IMR-90 (cell line): ENCODE results near the gene POLRMT. TPM values are rescaled to one million over a fixed set of nuclear protein-coding genes. Genes with fewer than 3 reads are reported as not detected.

Source experiments
- ATAC-seq: fragments of 200-7000 bp; cut with Tn5 transposase; 2 replicates; pipeline ENCODE4 v1.9.1; 2020; ENCODE audit warnings: low read depth, mild to moderate bottlenecking, moderate library complexity
- BruUV-seq: library from RNA; stranded (reverse); fragments of 400-500 nt; replicated peaks from 2 replicates; lab custom pipeline; 2021; lab: Mats Ljungman, UMichigan
- CTCF ChIA-PET: fragments of 300-600 bp; formaldehyde crosslinking; extraction: SDS; loops from one replicate; lab custom pipeline; 2021; ENCODE audit warnings: antibody characterized with exemption; lab: Yijun Ruan, JAX
- POLR2A ChIA-PET: fragments of 300-600 bp; sonication (Branson Sonifier 250); formaldehyde crosslinking; loops from one replicate; lab custom pipeline; 2022; ENCODE audit warnings: antibody characterized with exemption; ENCODE audit not compliant: unreplicated experiment; lab: Charles Lee
- DNase-seq: peaks from one replicate; pipeline ENCODE4 v3.0.0; 2013
- H2AFZ ChIP-seq: replicated peaks from 2 replicates; pipeline ENCODE3; 2013; ENCODE audit warnings: low read length, mild to moderate bottlenecking; ENCODE audit not compliant: poor library complexity
- H2AK5ac ChIP-seq: 2 replicates; pipeline ENCODE4 v1.6.1; 2013; ENCODE audit warnings: low read depth, low read length, inconsistent platforms
- H2AK9ac ChIP-seq: replicated peaks from 2 replicates; pipeline ENCODE3; 2013; ENCODE audit warnings: mild to moderate bottlenecking, low read depth, low read length, moderate library complexity; ENCODE audit not compliant: poor library complexity
- H2BK120ac ChIP-seq: 2 replicates; pipeline ENCODE4 v1.6.1; 2013; ENCODE audit warnings: low read depth, low read length, inconsistent platforms
- H2BK15ac ChIP-seq: 3 replicates; pipeline ENCODE4 v1.6.1; 2013; ENCODE audit warnings: low read depth, low read length, inconsistent platforms
- H2BK20ac ChIP-seq: 2 replicates; pipeline ENCODE4 v1.6.1; 2013; ENCODE audit warnings: low read depth, mild to moderate bottlenecking, inconsistent platforms, low read length, moderate library complexity
- H2BK5ac ChIP-seq: 2 replicates; pipeline ENCODE4 v1.6.1; 2013; ENCODE audit warnings: mild to moderate bottlenecking, low read depth, low read length, inconsistent platforms; ENCODE audit not compliant: poor library complexity, severe bottlenecking
- H3K14ac ChIP-seq: replicated peaks from 2 replicates; pipeline ENCODE4 v1.6.1; 2013; ENCODE audit warnings: low read depth, low read length, inconsistent platforms
- H3K18ac ChIP-seq: 2 replicates; pipeline ENCODE4 v1.6.1; 2013; ENCODE audit warnings: low read depth, low read length, control low read depth
- H3K23ac ChIP-seq: 2 replicates; pipeline ENCODE4 v1.6.1; 2013; ENCODE audit warnings: low read depth, low read length, inconsistent platforms
- H3K27ac ChIP-seq: 2 replicates; pipeline ENCODE4 v1.5.1; 2013; ENCODE audit warnings: mild to moderate bottlenecking, control low read depth, low read length; ENCODE audit not compliant: insufficient read depth
- H3K27me3 ChIP-seq: 2 replicates; pipeline ENCODE4 v1.6.1; 2013; ENCODE audit warnings: low read length; ENCODE audit not compliant: control insufficient read depth, insufficient read depth
- H3K36me3 ChIP-seq: 2 replicates; pipeline ENCODE4 v1.6.1; 2013; ENCODE audit warnings: low read length, mixed read lengths; ENCODE audit not compliant: control insufficient read depth, insufficient read depth
- H3K4ac ChIP-seq: 2 replicates; pipeline ENCODE4 v1.6.1; 2013; ENCODE audit warnings: low read depth, low read length, inconsistent platforms
- H3K4me1 ChIP-seq: 2 replicates; pipeline ENCODE4 v1.6.1; 2013; ENCODE audit warnings: low read length, mixed read lengths; ENCODE audit not compliant: control insufficient read depth, insufficient read depth
- H3K4me2 ChIP-seq: 2 replicates; pipeline ENCODE4 v1.6.1; 2013; ENCODE audit warnings: low read depth, mild to moderate bottlenecking, control low read depth, low read length, moderate library complexity
- H3K4me3 ChIP-seq: 2 replicates; pipeline ENCODE4 v1.5.1; 2013; ENCODE audit warnings: low read depth, mild to moderate bottlenecking, control low read depth, low read length, moderate library complexity; ENCODE audit not compliant: insufficient read depth
- H3K56ac ChIP-seq: 2 replicates; pipeline ENCODE4 v1.6.1; 2013; ENCODE audit warnings: low read length, inconsistent platforms; ENCODE audit not compliant: insufficient read depth; ENCODE audit errors: extremely low read depth
- H3K79me1 ChIP-seq, 2 experiments: 2 replicates each; pipeline ENCODE4 v1.6.1; 2013; ENCODE audit warnings: low read length in 2 of 2, inconsistent platforms in 1 of 2, low read depth in 1 of 2
- H3K9ac ChIP-seq: 2 replicates; pipeline ENCODE4 v1.6.1; 2013; ENCODE audit warnings: low read depth, low read length, control low read depth
- H3K9me1 ChIP-seq: 2 replicates; pipeline ENCODE4 v1.6.1; 2013; ENCODE audit warnings: low read length, inconsistent platforms; ENCODE audit not compliant: insufficient read depth
- H3K9me3 ChIP-seq: 2 replicates; pipeline ENCODE4 v1.6.1; 2013; ENCODE audit warnings: low read length; ENCODE audit not compliant: control insufficient read depth, insufficient read depth
- H4K20me1 ChIP-seq: 2 replicates; pipeline ENCODE4 v1.6.1; 2013; ENCODE audit warnings: low read length, inconsistent platforms; ENCODE audit not compliant: insufficient read depth
- H4K5ac ChIP-seq: 2 replicates; pipeline ENCODE4 v1.6.1; 2013; ENCODE audit warnings: mild to moderate bottlenecking, low read depth, low read length, control low read depth
- H4K8ac ChIP-seq, 2 experiments: 2 replicates each; pipeline ENCODE4 v1.6.1; 2013; ENCODE audit warnings: low read depth in 2 of 2, low read length in 2 of 2, control low read depth in 1 of 2, inconsistent platforms in 1 of 2
- H4K91ac ChIP-seq: 2 replicates; pipeline ENCODE4 v1.6.1; 2013; ENCODE audit warnings: low read depth, low read length, inconsistent platforms; ENCODE audit not compliant: insufficient read depth
- BHLHE40 ChIP-seq: fragments of 150-350 bp; IDR thresholded peaks from 2 replicates; pipeline ENCODE4 v1.6.1; 2016; ENCODE audit warnings: mild to moderate bottlenecking, low read depth, low read length
- FOS ChIP-seq: fragments of 150-350 bp; IDR thresholded peaks from 2 replicates; pipeline ENCODE4 v1.6.1; 2016; ENCODE audit warnings: low read depth, low read length
- MAFK ChIP-seq: IDR thresholded peaks from 2 replicates; pipeline ENCODE4 v1.6.1; 2012; ENCODE audit warnings: low read depth, low read length, improper control_type of control experiment
- MAZ ChIP-seq: IDR thresholded peaks from 2 replicates; pipeline ENCODE4 v1.6.1; 2012; ENCODE audit warnings: low read depth, mild to moderate bottlenecking, low read length, improper control_type of control experiment, moderate library complexity, borderline replicate concordance
- POLR2A ChIP-seq: IDR thresholded peaks from 2 replicates; pipeline ENCODE4 v1.6.1; 2012; ENCODE audit warnings: mild to moderate bottlenecking, low read depth, low read length
- RAD21 ChIP-seq: IDR thresholded peaks from 2 replicates; pipeline ENCODE4 v1.6.1; 2012; ENCODE audit warnings: low read length, improper control_type of control experiment
- SMC3 ChIP-seq: fragments of 150-350 bp; IDR thresholded peaks from 2 replicates; pipeline ENCODE4 v1.6.1; 2016; ENCODE audit warnings: low read depth, mild to moderate bottlenecking, antibody characterized with exemption, low read length, moderate library complexity
- WGBS, 2 experiments: methylation state at CpG; one replicate each; pipeline versions ENCODE4 v1.1.5 to v1.1.7; 2013; ENCODE audit warnings: missing lambda C conversion rate in 2 of 2; ENCODE audit not compliant: insufficient read length in 1 of 2; ENCODE audit errors: extremely low coverage in 2 of 2; 5-methylcytosine and 5-hydroxymethylcytosine counted together
- dilution Hi-C: fragments of 300-500 bp; cut with HindIII; formaldehyde crosslinking; loops from one replicate; pipeline ENCODE4 v1.14.3; 2018; ENCODE audit warnings: low sequenced_read_pairs; ENCODE audit not compliant: unreplicated experiment
- in situ Hi-C: fragments of 300-500 bp; cut with MboI; formaldehyde crosslinking; loops from 3 replicates; pipeline ENCODE4 v1.14.3; 2019; ENCODE audit warnings: low sequenced_read_pairs, inconsistent platforms, mixed read lengths
- intact Hi-C: fragments of 100-400 bp; cut with micrococcal nuclease; formaldehyde crosslinking; loops from 2 replicates; pipeline ENCODE4 v1.10.0; 2022
- polyA plus RNA-seq, 3 experiments: library from polyadenylated mRNA; depleted of rRNA; stranded (reverse); fragments of >200 nt; gene quantifications; 2 replicates each; pipeline ENCODE4 v1.2.3, GENCODE V29; 2012; ENCODE audit warnings: low replicate concordance in 1 of 3
- total RNA-seq: library from RNA; depleted of rRNA; stranded (reverse); fragments of >200 nt; gene quantifications from 2 replicates; pipeline ENCODE4 v1.2.3, GENCODE V29; 2012
- TF ChIP-seq, protein P1 (sequence below): fragments of 150-350 bp; IDR thresholded peaks from 2 replicates; pipeline ENCODE4 v1.6.1; 2017; ENCODE audit warnings: mild to moderate bottlenecking, antibody characterized with exemption, low read length, low read depth
- TF ChIP-seq, protein P2 (sequence below): conservative IDR thresholded peaks from 2 replicates; pipeline ENCODE4 v1.5.1; 2012; ENCODE audit warnings: mild to moderate bottlenecking, low read depth, low read length, improper control_type of control experiment

POLRMT gene
- total and polyA plus RNA-seq, 2 of the 4 experiments (the other 2 are of a cell fraction): 9.9 to 29.6 TPM

DNA sequence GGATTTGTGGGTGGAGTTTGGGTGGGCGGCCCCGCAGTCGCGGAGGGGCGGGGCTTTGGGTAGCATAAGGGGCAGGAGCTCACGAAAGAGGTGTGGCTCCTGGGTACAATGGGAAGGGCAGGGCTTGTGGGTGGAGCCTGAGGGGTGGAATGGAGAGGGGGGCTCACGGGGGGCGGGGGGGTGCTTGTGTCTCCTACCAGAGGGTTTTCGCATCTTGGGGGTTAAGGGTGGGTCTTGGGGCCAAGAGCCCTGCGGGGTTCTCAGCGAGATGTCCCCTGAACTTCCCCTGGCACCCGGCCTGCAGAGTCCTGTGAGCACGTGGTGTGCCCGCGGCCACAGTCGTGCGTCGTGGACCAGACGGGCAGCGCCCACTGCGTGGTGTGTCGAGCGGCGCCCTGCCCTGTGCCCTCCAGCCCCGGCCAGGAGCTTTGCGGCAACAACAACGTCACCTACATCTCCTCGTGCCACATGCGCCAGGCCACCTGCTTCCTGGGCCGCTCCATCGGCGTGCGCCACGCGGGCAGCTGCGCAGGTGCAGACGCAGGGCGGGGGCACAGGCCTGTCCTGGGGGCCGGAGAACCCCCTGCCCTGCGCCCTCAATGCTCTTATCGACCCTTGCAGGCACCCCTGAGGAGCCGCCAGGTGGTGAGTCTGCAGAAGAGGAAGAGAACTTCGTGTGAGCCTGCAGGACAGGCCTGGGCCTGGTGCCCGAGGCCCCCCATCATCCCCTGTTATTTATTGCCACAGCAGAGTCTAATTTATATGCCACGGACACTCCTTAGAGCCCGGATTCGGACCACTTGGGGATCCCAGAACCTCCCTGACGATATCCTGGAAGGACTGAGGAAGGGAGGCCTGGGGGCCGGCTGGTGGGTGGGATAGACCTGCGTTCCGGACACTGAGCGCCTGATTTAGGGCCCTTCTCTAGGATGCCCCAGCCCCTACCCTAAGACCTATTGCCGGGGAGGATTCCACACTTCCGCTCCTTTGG is 48.0 kb upstream of the POLRMT start (continued):
- TF ChIP-seq MAZ: no peak
- no peak for TF ChIP-seq MAFK

DNA sequence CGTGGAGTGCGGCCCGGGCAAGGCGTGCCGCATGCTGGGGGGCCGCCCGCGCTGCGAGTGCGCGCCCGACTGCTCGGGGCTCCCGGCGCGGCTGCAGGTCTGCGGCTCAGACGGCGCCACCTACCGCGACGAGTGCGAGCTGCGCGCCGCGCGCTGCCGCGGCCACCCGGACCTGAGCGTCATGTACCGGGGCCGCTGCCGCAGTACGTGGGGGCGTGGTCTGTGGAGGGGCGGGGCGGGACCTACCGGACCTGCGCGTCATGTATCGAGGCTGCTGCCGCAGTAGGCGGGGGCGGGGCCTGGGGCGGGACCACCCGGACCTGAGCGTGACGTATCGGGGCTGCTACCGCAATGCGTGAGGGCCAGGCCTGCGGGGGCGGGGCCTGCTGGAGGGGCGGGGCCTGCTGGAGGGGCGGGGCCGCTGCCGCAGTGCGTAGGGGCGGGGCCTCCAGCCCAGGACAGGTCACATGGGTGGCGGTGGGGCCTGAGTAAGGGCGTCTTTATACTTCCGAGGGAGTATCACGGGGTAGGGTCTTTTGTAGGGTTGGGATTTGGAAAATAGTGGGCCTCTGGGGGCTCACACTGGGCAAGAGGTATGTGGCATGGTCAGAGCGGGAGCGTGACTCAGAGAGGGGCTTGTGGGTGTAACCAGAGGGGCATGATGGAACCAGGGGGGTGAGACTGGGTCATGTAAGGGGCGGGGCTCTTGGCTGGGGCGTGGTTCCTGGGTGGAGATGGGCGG is 47.1 kb upstream of the POLRMT start:
- POLR2A ChIA-PET: interaction anchor here (0.8 kb wide), 1 partner anchor 182 kb away, joined by 22 read pairs; no protein-coding TSS in a partner anchor
- CTCF ChIA-PET: no interaction called here
- peak; percentile 94 for TF ChIP-seq POLR2A
- TF ChIP-seq MAZ: peak; percentile 60; the same call in 1 of the 2 replicates
- TF ChIP-seq, protein P1, sequence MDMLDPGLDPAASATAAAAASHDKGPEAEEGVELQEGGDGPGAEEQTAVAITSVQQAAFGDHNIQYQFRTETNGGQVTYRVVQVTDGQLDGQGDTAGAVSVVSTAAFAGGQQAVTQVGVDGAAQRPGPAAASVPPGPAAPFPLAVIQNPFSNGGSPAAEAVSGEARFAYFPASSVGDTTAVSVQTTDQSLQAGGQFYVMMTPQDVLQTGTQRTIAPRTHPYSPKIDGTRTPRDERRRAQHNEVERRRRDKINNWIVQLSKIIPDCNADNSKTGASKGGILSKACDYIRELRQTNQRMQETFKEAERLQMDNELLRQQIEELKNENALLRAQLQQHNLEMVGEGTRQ: peak; percentile 79
- TF ChIP-seq, protein P2, sequence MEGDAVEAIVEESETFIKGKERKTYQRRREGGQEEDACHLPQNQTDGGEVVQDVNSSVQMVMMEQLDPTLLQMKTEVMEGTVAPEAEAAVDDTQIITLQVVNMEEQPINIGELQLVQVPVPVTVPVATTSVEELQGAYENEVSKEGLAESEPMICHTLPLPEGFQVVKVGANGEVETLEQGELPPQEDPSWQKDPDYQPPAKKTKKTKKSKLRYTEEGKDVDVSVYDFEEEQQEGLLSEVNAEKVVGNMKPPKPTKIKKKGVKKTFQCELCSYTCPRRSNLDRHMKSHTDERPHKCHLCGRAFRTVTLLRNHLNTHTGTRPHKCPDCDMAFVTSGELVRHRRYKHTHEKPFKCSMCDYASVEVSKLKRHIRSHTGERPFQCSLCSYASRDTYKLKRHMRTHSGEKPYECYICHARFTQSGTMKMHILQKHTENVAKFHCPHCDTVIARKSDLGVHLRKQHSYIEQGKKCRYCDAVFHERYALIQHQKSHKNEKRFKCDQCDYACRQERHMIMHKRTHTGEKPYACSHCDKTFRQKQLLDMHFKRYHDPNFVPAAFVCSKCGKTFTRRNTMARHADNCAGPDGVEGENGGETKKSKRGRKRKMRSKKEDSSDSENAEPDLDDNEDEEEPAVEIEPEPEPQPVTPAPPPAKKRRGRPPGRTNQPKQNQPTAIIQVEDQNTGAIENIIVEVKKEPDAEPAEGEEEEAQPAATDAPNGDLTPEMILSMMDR: peak; percentile 63
- peak; percentile 45 for TF ChIP-seq BHLHE40
- TF ChIP-seq FOS: 0 out of 2 replicates have a peak, but pooled peaks have one; percentile 17
- no peak for TF ChIP-seq MAFK
- TF ChIP-seq RAD21: peak; percentile 40
- TF ChIP-seq SMC3: peak; percentile 39

More for the DNA sequence above, 47.1 kb upstream of the POLRMT start:
- Histone ChIP-seq H3K9me1 (peaks cover 12% of the 10 kb centered on the region), H3K36me3 (peaks cover 2% of the 10 kb centered on the region; the same call in 1 of the 2 replicates), H2BK15ac (peak overlapping the region; percentile 38; the same call in 1 of the 3 replicates), H2AK9ac (peak overlapping the region; percentile 96), H3K9ac (peak overlapping the region; percentile 73), H3K4me3 (peak overlapping the region; percentile 72), H3K4me2 (peak overlapping the region; percentile 97), H2AK5ac (no peak overlapping the region), H2BK5ac (peak overlapping the region; percentile 86), H2AFZ (peak overlapping the region; percentile 89), H3K27ac (peak overlapping the region; percentile 95), H3K23ac (no peak overlapping the region), H4K20me1 (peaks cover 18% of the 10 kb centered on the region), H3K14ac (peak overlapping the region; percentile 10; the same call in 1 of the 2 replicates), H4K8ac (peak overlapping the region; percentile 62 to 95; a peak in 3 of 4 replicates), H3K27me3 (no peaks in the 10 kb centered on the region), H3K4me1 (peaks cover 18% of the 10 kb centered on the region), H4K91ac (peak overlapping the region; percentile 38), H2BK20ac (no peak overlapping the region; the same call in 1 of the 2 replicates), H3K4ac (peak overlapping the region; percentile 66), H2BK120ac (peak overlapping the region; percentile 58; the same call in 1 of the 2 replicates), H4K5ac (peak overlapping the region; percentile 96), H3K79me1 (peaks cover 13 to 51% of the 10 kb centered on the region in 2 experiments; a peak in 3 of 4 replicates), H3K18ac (peak overlapping the region; percentile 96), H3K9me3 (no peaks in the 10 kb centered on the region), H3K56ac (no peak overlapping the region)
- ATAC-seq (peak; percentile 84), DNase-seq (peak; percentile 98)
- BruUV-seq: no TSS peak
- dilution Hi-C loops: no loop called here
- in situ Hi-C loops: no loop called here
- intact Hi-C loops: no loop called here
- WGBS, 2 experiments: 0% methylated on average over 19 of the region's 70 CpGs; no CpG with 5 or more reads in 1 of the 2 experiments
